ENCODE measurements around the gene SIGLEC9.

SIGLEC9 gene

DNA sequence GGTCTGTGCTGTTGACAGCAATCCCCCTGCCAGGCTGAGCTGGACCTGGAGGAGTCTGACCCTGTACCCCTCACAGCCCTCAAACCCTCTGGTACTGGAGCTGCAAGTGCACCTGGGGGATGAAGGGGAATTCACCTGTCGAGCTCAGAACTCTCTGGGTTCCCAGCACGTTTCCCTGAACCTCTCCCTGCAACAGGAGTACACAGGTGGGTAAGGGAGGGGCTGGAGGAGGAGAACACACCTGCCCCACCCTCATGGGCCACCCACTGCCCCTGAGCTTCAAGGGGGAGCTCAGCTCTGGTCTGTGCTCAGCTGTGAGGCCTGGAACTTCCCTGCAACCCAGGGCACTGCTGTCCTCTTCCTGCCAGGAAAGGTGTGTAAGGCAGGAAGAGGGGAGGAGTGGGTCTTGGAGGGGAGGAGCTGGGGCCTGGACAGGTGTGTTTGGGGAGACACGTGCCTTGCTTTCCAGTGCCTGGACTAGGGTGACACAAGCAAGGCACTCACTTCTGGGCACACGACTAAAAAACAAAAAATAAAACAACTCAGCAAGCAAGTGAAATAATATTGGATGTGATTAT, 21.3 kb downstream of the SIGLEC9 start:
- no peak for DNase-seq (ENCODE audit: low read depth)

DNA sequence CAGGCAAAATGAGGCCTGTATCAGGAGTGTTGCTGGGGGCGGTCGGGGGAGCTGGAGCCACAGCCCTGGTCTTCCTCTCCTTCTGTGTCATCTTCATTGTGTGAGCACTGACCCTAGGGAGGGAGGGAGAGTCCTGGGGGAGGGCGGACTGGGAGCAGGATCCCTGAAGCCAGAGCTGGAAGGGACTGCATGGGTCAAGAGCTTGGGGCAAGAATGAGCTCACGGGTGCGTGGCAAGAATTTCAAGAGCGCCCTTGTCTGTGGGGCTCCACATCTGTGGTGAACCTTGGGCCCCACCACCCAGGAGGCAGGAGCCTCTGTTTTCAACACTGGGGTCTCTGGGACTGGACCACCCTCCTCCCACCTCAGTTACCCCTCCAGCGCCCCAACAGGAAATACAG, 22.0 kb downstream of the SIGLEC9 start:
- DNase-seq (ENCODE audit: low read depth) = no peak

DNA sequence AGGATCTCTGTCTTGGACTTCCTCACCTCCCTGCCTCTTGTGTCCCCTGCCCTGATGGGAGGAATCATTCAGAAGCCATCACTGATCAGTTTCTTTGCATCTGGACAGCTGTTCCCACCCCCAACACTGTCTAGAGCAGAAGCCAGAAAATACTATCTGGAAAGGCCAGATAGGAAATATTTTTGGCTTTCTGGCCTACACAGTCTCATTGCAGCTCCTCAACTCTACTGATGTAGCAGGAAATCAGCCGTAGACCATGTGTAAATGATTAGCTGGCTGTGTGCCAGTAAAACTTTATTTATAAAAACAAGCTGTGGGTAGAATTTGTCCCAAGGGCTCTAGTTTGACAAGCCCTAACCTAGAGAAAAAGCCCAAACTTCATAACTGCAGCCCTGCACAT, 23.0 kb downstream of the SIGLEC9 start:
- DNase-seq (ENCODE audit: low read depth) = no peak

DNA sequence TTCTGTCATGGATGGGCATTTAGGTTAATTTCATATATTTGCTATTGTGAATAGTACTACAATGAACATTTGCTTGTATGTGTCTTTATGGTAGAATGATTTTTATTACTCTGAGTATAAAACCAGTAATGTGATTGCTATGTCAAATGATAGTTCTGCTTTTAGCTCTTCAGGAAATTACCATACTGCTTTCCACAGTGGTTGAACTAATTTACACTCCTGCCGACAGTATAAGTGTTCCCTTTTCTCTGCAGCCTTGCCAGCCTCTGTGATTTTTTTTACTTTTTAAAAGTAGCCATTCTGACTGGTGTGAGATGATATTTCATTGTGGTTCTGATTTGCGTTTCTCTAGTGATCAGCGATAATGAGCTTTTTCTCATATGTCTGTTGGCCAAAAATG, 23.9 kb downstream of the SIGLEC9 start:
- DNase-seq (ENCODE audit: low read depth) = no peak

DNA sequence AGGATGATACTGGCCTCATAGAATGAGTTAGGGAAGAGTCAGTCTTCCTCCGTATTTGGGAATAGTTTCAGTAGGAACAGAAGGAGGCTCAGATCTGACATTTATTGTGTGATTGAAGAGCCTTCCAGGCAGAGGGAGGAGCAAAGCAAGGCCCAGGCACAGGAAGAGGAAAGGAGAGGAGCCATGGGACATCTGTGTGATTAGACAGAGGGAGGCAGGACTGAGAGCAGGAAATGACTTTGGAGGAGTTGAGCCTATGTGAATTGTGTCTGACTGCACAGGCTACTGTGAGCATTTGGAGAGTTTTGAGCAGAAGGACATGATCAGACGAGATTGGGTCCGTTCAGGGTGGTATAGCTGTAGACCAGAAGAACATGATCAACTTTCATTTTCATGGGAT, 25.9 kb downstream of the SIGLEC9 start:
- DNase-seq (ENCODE audit: low read depth) = no peak

DNA sequence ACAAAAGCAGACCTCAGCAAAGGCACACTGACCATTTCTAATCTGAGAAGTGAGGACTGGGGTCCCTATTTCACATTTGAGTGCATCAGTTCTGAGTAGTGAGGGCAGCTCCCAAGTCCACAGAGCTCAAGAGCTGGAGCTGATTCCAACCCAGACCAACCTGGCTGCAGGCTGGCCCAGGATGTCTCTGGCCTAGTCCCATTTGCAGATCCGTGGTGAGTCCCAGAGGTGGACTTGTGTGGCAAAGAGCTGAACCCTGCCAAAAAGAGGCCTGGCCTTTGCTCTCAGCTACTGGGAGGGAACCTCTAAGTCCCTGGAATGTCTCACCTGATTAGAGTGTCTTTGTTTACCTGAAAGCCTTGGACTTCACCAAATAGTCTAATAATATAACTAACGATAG, 32.0 kb downstream of the SIGLEC9 start:
- no peak for DNase-seq (ENCODE audit: low read depth)

DNA sequence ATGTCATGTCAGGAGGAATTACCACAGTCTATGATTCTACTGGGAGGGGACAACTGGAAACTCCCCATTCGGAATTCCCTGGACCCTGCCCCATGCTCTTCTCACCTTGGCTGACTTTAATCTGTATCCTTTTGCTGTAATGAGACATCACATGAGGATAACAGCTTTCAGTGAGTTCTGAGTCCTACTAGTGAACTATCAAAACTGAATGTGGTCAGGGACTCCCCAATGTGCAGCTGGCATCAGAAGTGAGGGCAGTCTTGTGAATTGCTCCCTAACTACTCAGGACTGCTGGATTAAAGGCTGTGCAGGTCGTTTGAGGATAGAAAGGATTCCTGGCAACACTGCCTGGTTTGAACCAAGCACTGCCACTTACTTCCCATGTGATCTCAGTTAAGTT, 32.6 kb downstream of the SIGLEC9 start:
- no peak for DNase-seq (ENCODE audit: low read depth)

DNA sequence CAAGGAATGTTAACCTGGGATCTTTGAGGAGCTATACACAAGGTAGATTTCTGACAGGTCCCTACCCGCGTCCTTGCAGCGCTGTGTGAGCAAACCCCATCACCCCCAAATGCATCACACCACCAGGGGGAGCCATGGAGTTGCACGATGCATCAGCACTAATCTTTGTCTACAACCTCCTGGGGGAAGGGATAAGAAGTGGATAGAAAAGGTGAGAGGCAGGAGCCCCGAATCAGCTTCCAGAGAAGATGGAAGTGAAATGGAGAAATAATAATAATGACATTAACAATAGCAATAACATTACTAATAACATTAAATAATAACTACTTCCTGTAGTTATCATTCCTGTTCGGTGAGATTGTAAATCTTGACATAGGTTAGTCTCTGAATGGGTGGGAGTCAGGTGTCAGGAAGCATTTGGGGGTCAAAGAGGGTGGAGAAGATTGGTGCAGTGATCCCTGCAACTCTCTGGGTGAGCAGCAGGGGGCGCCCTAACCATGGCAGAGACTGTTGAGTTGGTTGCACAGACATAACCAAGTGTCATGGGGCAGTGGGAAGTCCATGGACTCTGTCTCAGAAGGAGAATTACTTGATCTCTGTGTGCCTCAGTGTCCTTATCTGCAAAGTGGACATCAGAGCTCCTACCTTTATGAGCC, 33.9 kb downstream of the SIGLEC9 start:
- DNase-seq (ENCODE audit: low read depth) = peak; percentile 45

DNA sequence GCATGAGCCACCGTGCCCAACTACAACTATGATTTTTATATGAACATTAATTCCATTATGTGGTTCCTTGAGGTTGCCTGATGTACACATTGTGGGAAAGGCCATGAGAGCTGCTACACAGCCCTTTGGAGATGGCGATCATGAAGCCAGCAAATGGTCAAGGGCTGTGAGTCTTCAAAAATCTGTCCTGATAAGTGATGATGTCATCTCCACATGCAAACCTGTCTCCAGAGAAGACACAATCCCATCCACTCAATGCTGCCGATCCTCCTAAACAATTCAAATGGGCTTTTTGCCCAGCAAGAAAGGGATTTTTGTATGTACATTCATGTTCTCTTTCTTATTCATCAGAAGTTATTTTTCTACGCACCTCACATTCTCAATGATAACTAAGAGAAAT, 35.0 kb downstream of the SIGLEC9 start:
- DNase-seq (ENCODE audit: low read depth) = no peak

DNA sequence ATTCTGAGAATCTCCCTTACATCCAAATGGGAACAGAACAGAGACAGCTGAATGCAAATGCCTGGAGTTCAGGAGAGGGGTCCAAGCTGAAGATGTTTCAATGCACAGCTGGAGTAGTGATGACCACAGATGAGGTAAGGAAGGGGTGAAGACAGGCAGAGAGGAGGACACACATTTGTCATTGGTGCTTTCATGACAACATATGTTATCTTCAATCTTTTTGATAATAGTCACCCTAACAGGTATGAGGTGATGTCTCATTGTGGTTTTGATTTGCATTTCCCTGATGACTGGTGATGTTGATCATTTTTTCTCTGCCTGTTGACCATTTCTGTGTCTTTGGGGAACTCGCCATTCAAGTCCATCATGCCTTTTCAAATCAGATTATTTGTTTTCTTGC, 36.6 kb downstream of the SIGLEC9 start:
- no peak for DNase-seq (ENCODE audit: low read depth)

DNA sequence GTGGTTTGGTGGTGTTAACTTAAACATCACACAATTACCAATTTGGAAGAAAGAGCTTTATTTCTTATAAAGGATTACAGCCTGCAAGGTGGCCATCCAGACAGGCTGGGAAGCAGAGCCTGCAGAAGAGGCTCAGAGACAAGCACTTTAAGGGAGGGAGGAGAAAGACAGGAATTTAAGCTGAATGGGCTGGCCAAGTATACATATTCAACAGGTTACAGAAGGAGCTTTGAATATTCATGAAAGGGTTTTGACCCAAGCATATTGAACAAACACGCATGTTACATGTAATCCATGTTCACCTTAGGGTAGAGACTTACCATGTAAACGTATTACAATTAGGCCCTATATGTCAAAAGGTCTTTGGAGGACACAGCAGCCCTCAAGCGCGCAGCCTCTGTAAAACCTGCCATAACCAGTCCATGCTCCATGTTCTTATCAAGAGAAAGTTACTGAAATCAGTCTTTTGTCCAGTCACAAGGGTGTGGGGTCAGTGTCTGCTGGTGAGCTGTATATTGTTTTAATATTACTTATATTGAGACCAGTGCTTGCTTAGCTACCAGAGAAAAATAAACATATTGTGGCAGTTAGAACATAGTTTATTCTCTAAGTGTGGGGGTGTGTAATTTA, 37.3 kb downstream of the SIGLEC9 start:
- no peak for DNase-seq (ENCODE audit: low read depth)

DNA sequence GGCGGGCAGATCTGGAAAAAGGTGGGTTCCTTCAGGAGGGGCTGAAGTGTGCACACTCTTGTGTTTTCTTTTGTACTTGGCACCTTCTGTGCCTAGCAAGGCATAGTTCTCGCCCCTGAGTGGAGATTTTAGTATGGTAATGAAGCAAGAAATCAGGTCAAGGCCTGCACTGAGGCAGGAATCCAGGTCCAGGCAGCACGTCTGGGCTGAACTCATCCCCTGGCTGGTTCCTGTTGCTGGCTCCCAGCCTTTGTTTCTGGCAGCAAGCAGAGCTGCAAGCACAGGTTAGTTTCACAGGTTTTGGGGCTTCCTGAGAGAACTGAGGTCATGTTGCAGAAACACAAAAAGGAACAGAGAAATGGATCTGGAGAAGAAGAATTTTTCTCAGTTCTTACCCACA, 38.6 kb downstream of the SIGLEC9 start:
- no peak for DNase-seq (ENCODE audit: low read depth)

DNA sequence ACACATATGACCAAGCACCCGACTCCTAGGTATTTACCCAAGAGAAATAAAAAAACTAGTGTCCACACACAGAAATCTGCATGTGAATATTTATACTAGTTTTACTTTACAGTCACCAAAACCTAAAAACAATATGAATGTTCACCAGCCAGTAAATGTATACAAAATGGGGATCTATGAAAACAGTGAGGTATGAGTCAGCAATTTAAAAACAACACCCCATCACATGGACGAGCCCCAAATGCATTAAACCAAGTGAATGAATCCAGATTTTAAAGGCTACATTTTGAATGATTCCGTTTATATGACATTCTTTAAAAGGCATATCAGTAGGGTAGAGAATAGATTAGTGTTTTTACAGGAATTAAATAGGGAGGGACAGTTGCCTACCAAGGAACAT, 39.5 kb downstream of the SIGLEC9 start:
- DNase-seq (ENCODE audit: low read depth) = no peak

DNA sequence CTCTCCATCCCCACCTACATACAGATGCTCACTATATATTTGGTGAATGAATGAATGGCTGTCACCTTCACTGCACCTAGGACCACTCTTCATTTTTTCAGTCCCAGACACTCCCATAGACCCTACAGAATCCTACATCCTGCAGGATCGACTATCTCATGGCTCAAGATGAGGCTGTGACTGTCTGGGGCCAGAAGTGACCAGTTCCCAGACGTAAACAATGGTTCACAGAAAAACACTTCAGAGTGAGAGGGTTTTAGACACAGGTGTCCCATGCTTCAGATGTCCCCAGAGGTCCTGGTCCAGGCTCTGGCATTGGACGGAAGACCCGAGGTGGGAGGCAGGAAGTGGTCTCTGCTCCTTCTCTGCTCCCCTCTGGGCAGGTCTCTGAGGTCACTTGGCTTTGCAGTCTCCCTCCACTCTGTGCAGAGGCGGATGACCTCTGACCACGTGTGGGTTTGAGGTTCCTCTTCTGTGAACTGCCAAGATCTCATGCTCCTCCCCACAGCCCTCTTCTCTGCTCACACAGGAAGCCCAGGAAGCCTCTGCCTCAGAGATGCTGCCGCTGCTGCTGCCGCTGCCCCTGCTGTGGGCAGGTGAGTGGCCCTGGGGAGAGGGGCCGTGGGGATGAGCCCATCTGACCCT, 42.3 kb downstream of the SIGLEC9 start:
- DNase-seq (ENCODE audit: low read depth) = no peak

DNA sequence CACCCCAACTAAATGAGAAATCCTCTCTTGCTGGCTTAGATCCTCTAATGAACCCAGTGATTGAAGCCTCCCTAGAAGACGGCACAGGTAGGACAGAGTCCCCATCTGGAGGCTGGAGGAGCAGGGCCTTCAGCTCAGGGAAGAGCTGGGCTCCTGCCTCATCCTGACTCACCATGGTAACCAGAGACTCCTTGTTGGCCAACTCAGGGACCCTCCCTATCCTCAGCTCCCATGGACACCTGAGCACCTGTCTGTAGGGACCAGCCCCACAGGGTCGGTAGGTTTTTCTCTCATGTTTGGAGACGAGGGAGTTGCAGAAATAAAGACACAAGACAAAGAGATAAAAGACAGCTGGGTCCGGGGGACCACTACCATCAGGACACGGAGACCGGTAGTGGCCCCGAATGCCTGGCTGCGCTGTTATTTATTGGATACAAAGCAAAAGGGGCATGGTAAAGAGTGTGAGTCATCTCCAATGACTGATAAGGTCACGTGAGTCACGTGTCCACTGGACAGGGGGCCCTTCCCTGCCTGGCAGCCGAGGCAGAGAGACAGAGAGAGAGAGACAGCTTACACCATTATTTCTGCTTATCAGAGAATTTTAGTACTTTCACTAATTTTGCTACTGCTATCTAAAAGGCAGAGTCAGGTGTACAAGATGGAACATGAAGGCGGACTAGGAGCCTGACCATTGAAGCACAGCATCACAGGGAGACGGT, 44.0 kb downstream of the SIGLEC9 start:
- no peak for DNase-seq (ENCODE audit: low read depth)

DNA sequence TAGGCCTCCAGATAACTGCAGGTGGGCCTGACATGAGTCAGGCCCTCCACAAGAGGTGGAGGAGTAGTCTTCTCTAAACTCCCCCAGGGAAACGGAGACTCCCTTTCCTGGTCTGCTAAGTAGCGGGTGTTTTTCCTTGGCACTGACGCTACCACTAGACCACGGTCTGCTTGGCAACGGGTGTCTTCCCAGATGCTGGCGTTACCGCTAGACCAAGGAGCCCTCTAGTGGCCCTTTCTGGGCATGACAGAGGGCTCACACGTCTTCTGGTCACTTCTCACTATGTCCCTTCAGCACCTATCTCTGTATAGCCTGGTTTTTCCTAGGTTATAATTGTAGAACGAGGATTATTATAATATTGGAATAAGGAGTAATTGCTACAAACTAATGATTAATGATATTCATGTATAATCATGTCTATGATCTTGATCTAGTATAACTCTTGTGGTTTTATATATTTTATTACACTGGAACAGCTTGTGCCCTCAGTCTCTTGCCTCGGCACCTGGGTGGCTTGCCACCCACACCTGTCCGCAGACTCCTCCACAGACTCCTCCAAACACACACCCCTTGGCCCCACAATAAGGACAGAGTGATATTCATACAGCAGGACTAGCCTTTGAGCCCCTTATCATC, 44.7 kb downstream of the SIGLEC9 start:
- peak; percentile 36 for DNase-seq (ENCODE audit: low read depth)

DNA sequence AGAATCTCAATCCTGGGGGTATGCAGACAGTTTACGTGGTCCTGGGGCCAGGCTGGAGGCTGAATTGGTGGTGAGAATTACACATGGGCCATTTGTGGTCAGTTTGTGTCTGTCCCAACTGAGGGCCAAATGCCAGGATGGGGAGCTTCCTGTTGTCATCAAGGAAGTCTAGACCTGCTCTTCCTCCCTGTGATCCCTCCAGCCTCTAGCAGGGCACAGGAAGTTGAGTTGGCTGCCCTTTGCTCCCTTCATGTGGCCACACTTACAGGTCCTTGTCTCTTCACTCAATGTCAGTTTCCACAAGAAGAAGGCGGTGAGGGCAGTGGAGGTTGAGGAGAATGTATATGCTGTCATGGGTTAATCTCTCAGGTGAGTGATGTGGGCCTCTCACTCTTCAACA, 47.5 kb downstream of the SIGLEC9 start:
- DNase-seq (ENCODE audit: low read depth) = no peak

DNA sequence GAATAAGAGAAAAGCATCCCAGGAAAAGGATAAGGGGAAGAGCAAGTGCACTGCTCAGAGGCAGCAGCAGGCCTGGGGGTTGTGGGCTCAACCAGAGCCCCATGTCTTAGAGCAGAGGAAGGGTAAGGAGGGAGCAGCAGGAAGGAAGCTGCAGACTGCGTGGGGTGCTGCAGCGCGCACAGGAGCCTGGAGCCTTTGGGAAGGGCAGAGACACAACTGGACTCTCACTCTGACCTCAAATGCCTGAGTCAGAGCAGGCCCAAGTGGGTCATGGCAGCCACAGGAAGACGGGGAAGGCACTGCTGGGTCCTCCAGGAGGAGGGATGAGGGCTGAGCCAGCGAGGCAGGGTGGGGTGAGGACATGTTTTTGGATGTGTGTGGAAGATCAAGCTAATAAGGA, 49.0 kb downstream of the SIGLEC9 start:
- DNase-seq (ENCODE audit: low read depth) = no peak

DNA sequence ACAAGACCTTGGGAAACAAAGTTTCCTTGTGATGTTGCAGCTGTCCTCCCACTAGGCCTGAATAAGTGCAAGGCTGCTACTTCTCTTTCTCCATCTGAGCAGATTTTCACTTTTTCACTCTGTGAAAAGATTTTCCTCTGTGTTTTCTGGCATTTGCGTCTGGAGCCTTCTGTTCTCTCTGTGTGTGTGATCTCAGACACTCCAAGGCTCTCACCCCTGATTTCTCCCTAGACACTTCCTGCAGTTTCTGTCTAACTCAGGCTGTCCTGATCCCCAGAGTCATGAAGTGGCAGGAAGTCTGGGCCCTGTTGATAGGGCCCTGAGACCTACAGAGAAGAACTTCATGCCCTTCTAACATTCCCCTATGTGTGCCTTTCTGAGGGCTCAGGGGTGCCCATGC, 54.5 kb downstream of the SIGLEC9 start:
- DNase-seq (ENCODE audit: low read depth) = no peak

Measured in T follicular helper cell (primary cell).